HG03520 (cell line): ENCODE data around the gene SLX9.
A peak's percentile ranks its signal among the peaks of the same experiment; 100 is the strongest.

ENCODE experiments used
- ATAC-seq: cut with Tn5 transposase; IDR thresholded peaks from one replicate; pipeline ENCODE4 v1.9.1; 2021; ENCODE audit warnings: mild to moderate bottlenecking, moderate library complexity; ENCODE audit not compliant: unreplicated experiment

SLX9 gene

DNA sequence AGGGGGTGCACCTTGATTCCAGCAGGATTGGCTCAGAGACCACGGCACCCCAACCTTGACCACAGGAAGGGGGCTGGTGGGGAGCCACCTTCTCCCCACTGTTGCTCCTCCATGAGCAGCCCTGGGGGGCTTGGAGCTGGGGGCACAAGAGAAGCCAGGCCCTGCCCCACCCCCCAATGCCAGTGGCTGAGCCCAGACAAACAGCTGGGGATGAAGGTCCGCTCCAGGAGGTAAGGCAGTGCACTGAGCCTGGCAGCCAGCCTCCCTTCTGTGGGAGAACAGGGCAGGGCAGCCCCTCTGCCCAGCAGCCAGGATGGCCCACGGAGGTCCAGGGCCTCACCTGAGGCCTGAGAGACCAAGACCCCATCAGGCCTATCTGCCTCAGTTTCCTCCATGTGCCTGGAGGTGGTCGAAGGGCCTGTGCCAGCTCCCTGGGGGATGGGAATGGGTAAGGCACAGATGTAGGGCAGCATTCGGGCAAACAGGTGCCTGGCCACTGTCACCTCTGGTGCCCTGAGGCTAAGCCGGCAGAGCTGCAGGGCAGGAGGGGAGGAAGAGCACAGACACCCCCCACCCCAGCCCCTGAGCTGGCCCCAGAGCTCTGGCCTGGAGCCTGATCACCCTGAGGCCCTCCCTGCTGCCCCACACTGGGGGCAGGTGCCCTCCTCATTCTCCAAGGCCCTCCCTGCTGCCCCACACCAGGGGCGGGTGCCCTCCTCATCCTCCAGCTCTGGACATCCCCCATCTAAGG is 26.2 kb upstream of the SLX9 start:
- ATAC-seq = no peak

DNA sequence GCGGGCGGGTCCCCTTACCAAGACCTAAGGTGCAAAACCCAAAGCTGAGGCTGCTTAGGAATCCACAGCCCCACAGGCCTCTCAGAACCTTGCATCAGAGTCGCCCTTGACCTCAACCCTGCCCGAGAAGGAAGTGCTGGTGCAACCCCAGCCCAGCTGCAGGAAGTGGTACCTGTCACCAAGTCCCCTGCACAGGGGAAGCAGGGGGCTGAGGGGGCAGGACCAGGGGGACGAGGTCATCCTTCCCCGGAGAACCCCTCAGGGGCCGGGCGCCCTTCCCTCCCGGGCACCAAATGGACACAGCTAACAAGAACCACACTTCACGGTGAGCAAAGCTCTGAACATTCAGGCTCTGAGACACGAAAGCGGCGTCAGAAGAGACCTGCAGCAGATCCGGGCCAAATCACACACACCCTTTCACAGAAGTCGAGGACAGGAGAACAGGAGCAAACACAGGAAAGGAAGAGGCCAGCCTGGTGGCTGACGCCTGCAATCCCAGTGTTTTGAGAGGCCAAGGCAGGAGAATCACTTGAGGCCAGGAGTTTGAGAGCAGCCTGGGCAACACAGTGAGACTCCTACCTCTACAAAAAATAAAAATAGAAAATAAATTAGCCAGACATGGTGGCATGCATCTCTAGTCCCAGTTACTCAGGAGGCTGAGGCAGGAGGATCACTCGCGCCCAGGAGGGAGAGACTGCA is 25.5 kb upstream of the SLX9 start:
- no peak for ATAC-seq

DNA sequence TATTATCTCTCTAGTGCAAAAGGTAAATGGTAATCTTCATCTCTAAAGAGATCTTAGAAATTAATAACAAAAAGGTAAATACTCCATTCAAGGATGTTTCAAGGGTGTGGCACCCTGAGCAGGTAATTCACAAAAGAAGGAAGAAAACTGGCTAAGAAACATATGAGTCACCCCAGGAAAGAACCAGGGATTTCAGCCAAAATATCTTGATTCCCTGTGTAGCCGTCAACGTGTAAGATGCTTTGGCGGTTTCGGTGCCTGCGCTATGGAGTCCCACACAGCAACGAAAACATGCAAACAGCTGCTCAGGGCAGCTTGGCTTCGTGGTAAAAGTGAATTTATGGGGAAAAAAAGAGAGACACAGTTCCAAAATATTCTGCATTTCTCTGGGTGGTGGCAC is 22.9 kb upstream of the SLX9 start:
- ATAC-seq = no peak

DNA sequence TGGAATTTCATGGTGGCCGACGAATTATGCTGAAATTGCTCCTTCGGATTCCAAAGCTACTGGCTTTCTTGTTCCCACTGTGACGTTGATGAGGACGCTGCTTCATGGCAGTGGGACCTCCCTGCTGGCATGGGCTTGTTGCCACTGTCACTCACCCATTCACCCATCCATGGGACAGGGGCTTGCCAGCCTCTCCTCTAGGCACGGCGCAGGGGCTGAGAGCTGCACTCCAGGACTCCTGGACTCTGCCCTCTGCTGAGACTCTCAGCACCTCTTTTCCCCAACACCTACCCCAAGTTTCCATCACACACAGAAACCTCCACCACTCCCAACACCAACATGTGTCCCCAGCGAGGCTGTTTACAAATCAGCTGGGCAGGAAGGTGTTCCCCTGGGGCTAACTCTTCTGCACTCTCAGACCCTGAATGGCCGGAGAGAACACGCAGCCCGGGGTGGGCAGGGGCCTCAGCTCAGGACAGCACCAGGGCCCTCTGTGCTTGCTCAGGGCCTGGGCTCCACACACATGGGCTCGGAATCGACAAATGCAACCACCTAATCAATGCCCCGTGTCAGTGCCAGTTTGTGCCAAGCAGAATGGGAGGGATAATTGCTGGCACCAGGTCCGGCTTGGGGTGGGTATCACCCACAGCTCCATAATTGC is 22.3 kb upstream of the SLX9 start:
- no peak for ATAC-seq

DNA sequence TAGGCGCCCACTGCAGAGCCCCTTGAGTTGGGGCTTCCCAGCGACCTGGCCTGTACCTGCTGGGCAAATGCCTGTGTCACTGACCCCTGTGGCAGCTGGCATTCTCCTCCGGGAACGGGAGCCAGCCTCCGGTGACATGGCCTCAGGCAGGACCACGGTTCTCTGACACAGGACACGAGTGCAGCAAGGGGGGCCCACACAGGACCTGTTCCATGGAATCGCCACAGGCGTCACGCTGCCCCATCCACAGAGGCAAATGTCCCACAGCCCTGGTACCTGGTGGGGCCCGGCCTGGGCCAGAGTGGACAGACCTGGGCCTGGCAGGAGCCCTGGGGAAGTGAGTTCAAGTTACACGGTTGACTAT is 21.7 kb upstream of the SLX9 start:
- no peak for ATAC-seq

DNA sequence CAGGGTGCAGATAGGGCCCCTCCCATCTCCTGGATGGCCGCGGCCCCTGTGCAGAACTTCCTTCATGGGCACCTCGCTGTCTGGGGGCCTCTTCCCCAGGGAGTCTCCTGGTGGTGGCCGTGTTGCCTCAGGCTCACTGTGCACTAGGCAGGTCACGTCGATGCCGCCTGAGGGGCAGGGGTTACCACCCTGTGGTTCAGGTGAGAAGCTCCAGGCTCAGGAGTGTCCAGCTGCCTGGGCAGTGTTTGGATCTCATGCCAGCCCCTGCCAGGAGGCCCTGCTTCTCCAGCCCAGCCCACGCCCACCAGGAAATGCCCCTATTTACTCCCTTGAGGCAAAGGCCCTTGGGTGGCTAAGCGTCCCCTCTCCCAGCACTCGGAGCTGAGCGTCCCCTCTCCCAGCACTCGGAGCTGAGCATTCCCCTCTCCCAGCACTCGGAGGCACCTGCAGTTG is 21.2 kb upstream of the SLX9 start:
- no peak for ATAC-seq

DNA sequence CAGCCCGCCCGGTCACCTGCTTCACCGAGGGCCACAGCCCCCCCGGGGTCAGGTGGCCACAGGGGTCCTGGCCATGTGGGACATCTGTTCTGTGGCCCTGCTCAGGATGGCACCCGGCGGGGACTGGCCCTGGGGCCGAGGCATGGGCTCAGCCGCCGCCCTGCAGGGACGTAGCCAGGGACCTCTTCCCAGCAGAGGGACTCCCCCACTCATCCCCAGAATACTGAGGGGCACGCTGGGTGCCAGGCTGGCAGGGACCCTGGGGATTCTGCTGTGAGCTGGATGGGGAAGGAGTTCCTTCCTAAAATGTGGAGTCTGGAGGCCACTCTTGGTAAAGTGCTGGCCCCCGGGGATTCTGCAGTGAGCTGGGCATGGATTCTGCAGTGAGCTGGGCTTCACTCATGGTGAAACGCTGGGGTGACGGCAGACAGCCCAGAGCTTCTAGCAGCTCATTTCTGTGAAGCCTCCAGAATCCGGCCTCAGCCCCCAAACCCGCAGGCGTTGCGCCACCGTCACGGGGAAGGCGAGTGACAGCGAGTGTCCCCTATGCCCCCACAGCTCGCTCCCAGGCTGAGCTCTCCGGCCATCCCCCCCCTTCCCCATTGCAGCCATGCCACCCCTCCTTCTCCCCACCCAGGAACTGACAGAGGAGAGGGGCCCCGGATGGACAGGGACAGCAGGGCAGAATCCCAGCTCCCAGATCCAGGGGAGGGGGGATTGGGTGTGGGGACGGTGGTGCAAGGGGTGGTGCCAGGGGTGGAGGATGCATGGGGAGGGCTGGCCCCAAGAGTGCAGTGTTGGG is 20.5 kb upstream of the SLX9 start:
- no peak for ATAC-seq

DNA sequence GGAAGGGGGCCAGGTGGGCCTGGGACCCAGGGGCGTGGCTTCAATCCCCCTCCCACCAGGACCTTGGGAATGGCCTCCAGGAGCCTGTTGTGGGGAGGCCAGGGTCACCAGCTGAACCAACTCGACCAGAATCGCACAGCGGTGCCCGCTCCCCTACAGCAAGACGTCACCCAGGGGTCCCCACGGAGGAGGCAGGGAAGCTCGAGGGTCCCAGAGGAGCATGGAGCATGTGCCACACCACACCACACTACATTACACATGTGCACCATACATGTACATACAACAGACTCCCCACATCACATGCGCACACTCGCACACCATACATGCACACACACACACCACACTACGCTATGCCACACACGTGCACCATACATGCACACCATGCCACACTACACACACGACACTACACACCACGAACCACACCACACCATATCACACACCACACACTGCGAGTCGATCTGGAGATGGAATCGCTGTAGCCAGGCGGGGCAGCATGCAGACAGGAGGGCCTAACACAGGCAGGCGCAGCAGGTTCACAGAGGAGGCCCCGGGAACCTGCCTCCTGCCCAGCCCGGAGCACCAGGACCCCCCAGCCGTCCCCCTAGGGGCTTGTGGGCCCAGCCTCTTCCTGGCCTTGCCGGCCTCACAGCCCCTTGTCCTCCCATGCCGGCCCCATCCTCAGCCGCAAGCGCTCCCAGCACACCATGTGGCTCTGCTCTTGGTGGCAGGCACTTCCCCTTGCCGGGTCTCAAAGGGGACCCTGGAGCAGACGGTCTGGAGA is 19.7 kb upstream of the SLX9 start:
- ATAC-seq = peak; percentile 10

DNA sequence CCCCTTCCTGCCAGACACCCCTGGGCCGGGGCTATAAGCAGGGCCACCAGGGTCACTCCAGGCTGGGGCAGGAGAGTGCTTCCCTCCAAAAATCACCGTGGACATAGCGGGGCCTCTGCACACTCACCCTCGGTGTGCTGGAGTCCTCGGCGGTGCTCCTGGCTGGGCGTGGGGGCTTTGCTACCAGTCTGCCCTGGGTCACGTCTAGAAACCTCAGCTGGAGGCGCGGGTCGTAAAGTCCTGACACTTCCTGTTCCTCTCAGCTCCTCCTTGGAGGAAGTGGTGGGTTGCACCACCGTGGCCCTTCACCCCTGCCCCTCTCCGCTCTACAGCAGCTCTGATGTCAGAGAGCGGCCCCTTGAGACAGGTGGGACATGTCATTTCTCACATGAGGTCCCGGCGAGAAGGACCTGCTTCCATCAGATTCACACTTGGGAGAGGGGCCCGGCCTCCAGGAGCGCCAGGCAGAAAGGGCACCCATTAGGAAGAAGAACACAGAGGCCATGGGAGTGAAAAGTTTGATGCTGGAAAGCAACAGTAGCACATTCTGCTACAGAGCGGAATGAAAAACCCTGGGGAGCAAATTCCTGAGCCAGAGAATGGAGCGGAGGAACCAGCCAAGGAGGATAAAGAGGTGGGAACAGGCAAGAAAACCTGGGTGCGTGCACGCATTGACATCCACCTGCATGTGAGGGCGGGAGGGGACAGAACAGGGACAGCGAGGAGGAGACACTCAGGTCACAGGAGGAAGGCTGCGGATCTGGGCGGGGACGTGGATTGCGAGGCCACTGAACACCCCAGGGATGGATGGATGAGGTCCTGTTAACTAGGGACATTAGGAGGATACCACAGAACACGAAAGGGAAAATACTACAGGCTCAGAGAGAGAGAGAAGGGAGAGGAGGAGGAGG is 18.9 kb upstream of the SLX9 start, which contains the start of gene ITGB2:
Gene ITGB2, minus strand, starts transcription at position 206 of the 911 bp plus-strand sequence. CDS start 10,117 bp downstream, outside the sequence.
- ATAC-seq = peak; percentile 51

DNA sequence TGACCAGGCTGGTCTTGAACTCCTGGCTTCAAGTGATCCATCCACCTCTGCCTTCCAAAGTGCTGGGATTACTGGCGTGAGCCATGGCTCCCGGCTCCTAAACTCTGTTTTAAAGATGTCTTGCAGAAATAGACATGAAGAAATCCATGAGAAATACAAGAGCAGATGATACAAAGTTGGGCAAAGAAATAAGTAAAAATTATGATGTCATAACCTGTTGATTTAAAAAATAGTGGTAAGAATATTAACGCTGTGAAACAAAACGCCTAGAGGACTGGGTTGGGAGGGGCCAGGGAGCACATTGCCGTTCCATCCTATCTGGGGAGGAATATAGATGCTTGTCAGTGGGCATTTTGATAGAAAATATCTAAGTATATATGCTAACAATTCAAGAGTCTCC is 17.9 kb upstream of the SLX9 start:
- ATAC-seq = no peak

DNA sequence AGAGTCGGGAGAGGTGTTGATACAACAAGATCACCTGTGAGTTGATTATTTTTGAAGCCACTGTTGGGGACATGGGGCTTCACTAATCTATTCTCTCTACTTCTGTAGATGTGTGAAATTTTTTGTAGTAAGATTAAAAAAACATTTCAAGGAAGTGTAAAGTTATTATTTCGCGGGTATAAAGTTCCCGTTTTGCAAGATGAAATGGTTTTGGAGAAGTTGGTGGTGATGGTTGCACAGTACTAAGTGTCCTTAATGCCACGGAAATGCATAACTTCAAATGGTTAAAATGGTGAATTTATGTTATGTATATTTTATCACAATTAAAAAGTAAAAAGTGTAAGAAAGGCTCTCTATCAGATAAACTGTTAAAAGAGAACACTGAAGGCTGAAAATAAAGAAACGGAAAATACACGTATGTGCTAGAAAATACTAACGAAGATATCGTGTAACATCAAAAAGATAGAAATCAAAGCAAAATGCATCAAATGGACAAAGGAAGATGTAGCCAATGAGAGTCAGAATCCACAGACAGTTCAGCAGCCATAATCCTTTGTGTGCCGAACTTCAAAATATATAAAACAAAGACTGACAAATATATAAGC is 16.2 kb upstream of the SLX9 start:
- ATAC-seq = no peak

DNA sequence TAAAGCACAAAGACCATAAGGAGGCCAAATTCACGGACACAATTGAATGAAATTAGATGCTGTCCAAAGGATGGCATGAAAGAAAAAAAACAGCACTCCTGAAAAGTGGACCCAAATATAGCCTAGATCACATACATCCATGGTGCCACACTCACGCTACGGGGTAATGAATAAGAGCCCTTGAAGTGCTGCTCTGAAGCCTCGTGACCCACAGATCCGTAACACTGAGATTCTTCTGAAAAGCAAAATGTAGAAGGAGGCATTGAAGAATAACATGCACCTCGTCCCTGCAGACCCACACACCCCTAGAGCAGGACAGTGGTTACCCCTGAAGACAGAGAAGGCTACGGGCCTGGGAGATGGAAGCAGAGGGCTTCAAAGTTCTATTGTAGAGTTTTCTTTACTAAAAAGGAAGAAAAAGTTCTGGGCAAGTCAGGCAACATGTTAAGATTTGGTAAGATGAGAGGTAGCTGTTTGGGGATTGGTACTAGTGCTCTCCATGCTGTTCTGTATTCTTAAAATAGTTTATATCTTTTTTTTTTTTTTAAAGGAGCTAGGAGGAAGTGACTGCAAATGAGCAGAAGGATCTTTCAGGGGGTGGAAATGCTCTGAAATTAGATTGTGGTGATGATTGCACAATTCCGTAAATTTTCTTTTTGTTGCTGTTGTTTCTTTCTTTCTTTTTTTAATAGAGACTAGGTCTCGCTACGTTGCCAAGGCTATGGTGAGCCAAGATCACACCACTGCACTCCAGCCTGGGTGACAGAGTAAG is 15.0 kb upstream of the SLX9 start:
- no peak for ATAC-seq

DNA sequence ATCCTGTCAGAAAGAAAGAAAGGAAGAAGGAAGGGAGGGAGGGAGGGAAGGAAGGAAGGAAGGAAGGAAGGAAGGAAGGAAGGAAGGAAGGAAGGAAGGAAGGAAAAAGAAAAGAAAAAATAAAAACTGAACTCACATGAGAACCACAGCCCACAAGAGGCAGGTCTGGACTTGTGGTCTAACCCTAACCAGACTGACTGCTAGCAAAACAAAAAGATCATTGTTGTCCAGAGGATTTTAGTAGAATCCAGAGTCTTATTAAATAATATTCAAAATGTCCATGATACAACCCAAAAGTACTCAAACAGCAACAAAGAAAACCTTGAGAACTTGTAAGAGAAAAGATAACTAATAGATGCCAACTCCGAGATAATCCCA is 14.5 kb upstream of the SLX9 start:
- no peak for ATAC-seq

DNA sequence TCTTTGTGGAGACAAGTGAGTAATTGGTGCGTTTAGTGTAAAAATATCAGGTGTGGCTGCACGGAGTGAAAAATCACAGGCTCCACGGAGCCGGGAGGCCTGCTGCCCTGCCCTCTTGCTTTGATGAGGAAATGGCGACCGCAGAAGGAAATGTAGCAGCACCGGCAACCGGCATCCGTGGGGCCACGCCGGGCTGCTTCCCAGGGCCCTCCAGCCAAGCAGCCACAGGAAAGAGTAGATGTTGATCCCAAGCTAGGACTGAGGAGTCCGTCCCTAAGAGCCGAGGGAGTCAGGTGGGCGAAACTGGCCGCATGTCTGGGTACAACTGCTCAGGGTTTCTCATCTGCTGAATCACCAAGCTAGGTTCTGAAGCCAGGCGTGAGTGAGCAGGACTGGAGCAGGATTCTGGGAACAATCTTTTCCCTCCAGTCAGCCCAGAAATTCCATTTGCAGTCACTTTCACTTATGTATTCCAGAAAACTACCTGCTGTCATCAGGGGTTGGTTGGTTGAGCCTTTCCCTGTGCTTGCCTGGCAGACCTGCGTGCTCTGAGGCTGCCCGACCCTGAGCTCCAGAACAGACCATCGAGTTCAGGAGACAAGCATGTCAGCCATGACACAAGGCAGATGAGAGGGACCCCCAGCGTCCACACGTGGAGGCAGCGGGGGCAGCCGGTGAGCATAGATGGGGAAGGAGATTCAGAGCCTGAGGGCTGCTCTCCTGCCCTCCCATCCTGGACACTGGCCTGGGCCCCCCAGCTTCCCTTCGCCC is 13.3 kb upstream of the SLX9 start:
- ATAC-seq = no peak

DNA sequence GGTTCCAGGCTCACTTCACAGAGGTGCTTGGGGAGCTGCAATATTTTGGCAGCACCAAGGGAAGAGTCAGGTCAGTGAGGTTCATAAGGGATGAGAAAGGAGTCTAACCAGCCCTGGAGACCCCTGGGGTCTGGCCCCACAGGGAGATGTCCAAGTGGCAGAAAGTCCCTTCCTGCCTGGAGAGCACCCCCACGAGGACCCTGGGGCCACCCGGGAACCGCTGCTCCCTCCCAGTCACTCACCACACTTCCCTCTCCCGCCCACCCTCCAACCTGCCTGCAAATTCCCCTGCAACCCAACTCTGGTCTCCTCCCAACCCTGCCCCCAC is 12.6 kb upstream of the SLX9 start:
- ATAC-seq = no peak

DNA sequence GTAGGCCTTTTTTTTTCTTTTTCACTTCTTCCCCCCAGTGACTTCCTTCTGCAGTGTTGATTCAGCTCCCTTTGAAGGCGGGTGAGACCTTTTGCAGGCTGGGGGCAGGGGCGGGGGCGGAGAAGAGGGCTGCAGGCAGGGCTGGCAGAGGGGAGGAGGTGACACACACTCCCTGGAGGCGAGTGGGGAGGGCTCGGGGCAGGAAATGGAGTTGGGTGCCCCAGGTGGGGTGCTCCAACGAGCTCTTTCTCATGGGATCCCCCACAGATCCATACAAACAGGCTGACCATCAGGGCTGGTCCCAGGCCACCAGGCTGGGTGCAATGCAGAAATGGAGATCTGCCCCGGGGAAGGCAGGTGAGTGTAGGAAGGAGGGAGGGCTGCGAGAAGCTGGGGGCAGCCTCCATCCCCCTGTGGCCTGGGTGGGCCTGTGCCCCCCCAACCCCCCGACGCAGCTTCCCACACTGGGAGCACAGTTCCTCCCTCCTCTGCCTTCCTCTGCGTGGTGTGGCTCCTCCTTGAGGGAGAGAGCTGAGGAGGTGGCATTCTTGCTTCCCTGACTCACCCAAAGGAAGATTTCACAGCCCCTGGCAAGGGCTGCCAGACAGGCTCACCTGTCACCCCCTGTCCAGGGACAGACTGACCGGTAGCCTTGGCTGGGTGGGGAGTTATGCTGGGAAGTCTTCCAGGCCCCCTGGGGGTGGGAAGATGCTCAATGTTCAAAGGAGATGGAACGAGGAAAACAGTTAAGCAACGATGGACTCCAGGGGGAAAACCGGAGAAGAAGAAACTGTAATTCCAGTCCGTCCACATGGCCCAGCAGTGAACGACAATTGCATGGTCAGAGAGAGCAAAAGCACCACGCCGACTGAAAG is 12.0 kb upstream of the SLX9 start:
- no peak for ATAC-seq
